GM19324 (cell line): Measurements from ENCODE around the gene BLMH.
A peak's percentile ranks its signal among the peaks of the same experiment; 100 is the strongest.

Experiments used
- ATAC-seq: cut with Tn5 transposase; IDR thresholded peaks from one replicate; pipeline ENCODE4 v1.9.1; 2021; ENCODE audit warnings: mild to moderate bottlenecking, moderate library complexity; ENCODE audit not compliant: unreplicated experiment, low FRiP score

The BLMH gene

DNA sequence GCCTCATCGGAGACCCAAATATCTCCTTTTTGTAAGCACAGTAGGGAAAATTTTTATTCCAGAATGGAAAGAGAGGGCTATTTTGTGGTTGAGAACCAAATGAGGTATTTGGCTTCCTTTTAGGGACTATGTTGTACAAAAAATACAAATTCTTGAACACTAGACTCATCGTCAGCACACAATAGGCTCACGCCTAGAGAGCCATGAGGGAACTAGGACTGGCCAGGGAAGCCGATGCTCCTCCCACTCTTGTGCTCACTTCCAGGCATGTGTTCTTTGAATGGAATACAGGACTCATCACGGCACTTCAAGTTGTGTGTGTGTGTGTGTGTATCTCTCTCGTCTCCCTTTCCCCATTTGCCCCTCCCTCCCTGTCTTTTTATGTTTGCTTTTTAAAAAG, 17.8 kb upstream of the BLMH start:
- ATAC-seq, result no peak

DNA sequence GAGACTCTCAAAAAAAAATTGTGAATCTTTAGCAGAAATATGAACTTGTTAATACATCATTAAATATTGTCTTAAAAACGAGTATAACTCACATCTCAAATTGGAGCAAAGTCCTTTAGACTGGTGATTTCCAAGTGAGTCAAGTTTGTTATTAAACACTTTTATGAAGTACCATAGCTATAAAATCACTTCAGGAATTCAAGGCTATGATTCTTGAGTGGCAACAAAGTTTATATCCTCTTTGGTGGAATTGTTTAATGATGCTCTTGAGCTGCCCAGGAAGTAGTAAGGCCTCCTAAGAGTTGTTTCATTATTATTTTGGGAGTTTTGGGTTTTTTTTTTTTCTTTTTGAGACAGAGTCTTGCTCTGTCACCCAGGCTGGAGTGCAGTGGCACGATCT, 16.7 kb upstream of the BLMH start:
- ATAC-seq, result no peak

- no peak for ATAC-seq
These were observed 13.0 kb upstream of the BLMH start for GRCh38 chr17:30304778-30305177.

GRCh38 chr17:30302241-30302640, 10.5 kb upstream of the BLMH start:
- ATAC-seq, result no peak

- no peak for ATAC-seq
These were observed 9.1 kb upstream of the BLMH start for GRCh38 chr17:30300818-30301217.

- ATAC-seq, result no peak
These were observed 7.3 kb upstream of the BLMH start for GRCh38 chr17:30299000-30299399.

DNA sequence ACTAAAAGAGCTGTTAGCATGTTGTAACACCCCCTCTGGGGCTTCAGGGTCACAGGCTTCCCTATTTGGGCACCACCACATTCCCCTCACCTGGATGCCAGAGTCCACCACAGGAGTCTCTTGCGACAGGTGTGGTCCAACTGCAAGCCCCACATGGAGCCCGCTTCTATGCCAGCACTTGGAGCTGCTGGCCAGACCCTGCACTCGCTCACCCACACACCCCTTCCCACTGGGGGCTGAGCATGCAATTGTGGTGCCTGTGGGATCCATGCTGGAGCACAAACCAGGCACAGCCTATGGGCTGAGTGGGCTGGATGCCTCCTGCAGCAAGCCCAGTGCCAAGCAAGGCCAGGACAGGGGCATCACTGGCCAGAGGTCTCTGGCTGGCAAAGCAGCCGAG, 6.0 kb upstream of the BLMH start:
- no peak for ATAC-seq

DNA sequence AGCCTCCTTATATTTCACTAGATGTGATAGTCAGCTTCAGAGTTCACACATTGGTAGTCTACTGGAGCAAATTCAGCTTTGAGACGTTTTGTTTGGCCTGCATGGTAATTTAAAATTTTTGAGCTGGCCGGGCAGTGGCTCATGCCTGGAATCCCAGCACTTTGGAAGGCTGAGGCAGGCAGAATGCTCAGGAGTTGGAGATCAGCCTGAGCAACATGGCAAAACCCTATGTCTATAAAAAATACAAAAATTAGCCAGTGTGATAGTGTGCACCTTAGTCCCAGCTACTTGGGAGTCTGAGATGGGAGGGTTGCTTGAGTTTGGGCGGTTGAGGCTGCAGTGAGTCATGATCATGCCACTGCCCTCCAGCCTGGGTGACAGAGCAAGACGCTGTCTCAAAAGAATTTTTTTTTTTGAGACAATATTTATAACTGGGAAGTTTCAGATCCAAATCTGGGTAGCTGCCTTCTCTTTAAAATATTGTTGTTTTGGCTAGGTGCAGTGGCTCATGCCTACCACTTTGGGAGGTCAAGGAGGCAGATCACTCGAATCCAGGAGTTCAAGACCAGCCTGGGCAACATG, 4.8 kb upstream of the BLMH start:
- no peak for ATAC-seq

DNA sequence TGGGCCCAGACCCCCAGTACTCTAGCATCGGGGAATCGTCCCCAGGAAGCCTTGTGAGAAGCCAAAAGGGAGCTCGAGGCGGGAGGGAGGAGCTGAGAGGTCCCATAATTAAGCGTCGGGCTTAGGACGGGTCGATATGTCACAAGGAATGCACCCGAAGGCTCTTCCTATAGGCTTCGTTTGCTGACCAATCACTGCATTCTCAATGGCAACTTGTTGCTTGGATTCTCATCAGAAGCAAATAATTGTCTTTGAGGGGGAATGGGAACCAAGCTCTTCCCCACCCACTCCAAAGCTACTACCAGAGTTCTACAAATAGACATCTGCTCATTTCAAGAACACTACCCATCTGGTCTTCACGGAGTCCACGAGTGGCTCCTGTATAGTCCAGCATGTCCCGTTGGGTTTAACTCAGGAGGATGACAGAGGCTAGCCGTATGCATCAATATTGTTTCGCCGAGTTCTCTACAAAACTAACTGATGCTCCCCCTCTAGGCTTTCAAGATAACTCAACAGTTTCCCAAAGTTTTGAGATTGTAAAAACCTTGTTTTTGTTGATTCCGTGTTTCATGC, 628 bp upstream of the BLMH start:
- ATAC-seq, result no peak

GRCh38 chr17:30290696-30291542, 825 bp downstream of the BLMH start:
- peak; percentile 39 for ATAC-seq

GRCh38 chr17:30290077-30290476, 1.7 kb downstream of the BLMH start:
- no peak for ATAC-seq

DNA sequence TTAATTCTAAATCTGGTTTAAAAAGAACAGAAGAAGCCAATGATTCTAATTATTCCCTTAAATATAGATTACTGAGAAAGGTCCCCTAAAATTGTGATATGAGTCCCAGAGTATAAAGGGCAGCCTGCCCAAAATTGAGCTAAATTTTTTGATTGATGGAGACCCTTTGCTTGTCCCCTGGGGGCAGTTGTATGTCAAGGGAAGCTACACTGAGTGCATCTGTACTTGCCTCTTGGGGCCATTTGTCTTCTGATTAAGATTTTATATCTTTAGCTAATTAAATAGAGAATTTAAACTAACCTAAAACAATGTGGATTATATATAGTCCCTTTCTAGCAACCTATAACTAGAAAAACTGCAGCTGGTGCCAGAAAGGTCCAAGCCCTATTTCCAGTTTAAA, 12.6 kb downstream of the BLMH start:
- ATAC-seq, result no peak

GRCh38 chr17:30278032-30278431, 13.7 kb downstream of the BLMH start:
- ATAC-seq, result no peak

DNA sequence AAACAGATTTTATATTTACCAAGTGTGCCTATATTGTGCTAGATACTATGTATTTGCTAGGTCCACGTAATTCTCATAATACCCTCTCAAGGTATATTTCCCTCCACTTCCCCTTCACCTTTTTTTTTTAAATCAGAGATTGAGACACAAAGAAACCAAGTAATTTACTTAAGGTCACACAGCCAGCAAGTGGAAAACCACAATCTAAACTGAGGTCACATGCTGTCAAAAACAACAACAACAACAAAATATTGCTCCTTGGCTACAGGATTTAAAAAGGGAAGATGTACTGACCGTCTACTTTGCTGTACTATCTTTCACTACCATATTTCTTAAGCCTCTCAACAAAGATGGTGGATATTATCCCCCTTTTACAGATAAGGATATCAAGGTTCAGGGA, 15.8 kb downstream of the BLMH start:
- ATAC-seq, result no peak

DNA sequence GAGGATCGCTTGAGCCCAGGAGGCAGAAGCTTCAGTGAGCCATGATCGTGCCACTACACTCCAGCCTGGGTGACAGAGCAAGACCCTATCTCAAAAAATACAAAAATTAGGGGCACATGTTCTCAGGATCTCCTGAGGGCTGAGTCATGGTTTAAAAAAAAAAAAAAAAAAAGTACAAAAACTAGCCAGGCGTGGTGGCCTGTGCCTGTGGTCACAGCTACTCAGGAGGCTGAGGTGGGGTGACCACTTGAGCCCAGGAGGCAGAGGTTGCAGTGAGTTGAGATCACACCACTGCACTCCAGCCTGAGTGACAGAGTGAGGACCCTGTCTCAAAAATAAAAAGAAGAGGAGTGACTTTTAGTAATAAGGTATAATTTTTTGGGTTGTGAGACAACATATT, 16.9 kb downstream of the BLMH start:
- no peak for ATAC-seq

DNA sequence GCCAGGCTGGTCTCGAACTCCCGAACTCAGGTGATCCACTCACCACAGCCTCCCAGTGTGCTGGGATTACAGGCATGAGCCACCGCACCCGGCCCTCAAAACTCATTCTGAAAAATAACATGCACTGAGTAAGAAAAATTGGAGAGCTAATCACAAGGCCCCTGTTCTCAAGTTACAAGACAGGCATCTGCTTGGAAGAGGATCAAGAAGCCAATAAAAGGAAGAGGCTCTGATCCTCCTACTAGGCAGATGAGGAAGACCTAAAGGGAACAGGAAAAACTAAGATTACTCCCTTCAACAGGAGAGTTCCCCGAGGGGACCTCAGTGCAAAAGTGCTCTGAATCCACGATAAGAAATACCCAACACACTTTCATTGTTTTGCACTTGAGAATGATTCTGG, 18.4 kb downstream of the BLMH start:
- no peak for ATAC-seq

DNA sequence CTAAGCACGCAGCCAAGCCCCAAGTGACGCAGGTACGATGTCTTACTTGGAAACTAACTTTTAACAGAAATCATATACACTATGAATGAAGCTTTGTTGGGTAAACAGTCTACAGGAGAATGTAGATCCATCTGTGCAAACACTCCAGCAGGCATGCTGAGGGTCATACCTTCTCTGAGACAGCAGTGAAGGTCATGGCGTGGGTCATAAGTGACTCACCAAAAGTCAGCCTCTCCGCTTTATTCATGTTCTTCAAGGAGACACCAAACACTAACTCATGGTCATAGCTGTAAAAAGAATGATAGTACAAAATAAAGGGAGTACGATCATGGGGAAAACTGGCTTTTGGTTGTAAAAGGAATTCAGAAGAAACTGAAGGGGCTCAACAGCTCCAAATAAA, 20.6 kb downstream of the BLMH start:
- ATAC-seq, result no peak

DNA sequence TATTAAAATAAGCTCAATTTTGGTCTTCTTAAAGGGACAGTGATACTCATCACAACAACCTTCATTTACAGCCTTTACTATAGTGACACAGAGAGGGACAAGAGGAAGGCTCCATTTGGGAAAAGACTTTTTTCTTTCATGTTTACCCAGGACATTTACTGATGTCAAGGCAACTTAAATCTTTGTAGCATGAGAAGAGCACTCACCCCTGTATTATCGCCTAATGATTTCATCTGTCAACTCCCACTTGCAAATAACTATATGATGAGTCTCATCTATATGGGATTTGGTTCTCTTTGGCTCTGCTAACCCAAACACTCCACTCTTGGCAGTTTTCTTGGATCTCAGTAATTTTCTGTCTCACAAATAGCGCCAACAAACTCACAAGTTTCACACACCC, 24.1 kb downstream of the BLMH start:
- no peak for ATAC-seq

- no peak for ATAC-seq
These were observed 28.0 kb downstream of the BLMH start for GRCh38 chr17:30263552-30264333.

DNA sequence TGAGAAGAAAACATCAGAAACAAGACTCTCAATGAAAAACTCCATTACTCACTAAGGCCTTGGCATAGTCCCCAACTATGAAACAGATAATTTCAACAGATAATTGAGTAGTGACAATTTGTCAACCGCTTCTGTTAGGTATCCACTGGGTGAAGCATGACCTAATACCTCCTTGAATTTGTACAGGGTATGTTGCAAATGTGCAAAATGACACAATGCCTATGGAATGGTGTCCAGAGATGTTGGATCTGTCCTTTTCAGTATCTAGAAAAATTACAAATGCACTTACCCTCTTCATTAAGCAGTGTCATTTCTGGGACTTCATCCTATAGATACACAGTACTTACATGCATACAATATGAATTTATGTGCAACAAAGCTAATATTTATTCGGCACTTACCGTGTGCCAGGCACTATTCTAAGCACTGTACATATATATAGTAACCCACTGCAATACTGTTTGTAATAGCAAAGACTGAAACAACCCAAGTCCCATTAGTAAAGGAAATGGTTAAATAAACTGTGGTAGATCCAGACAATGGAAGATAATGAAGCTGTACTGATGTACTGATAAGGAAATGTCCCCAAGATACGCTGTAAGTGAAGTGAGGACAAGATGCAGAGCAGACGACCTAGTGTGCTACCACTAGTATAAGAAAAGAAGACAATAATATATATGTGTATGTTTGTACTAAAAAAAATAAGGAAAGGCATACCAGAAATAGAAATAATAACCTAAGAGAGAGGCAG, 34.8 kb downstream of the BLMH start:
- ATAC-seq, result no peak

GRCh38 chr17:30254150-30254549, 37.6 kb downstream of the BLMH start:
- ATAC-seq, result no peak
